Effector memory CD8-positive, alpha-beta T cell (primary cell): Measurements from ENCODE around the gene EFCAB11.

Experiments used
- ATAC-seq: fragments of 150-1000 bp; cut with Tn5 transposase; replicated peaks from 2 replicates; pipeline ENCODE4 v1.10.0; 2021; ENCODE audit warnings: mild to moderate bottlenecking, moderate library complexity
- DNase-seq, 3 experiments: peaks; one replicate each; pipeline ENCODE4 v3.0.0; 2021
- H3K27ac Mint-ChIP-seq, 2 donors: one replicate each; pipeline ENCODE4 v1.8.0; 2022; ENCODE audit warnings: mild to moderate bottlenecking in 2 of 2, mixed read lengths in 2 of 2, moderate library complexity in 2 of 2
- H3K27me3 Mint-ChIP-seq, 2 donors: one replicate each; pipeline ENCODE4 v1.8.0; 2022; ENCODE audit warnings: mixed read lengths in 2 of 2
- H3K36me3 Mint-ChIP-seq: one replicate; pipeline ENCODE4 v1.8.0; 2022; ENCODE audit warnings: mild to moderate bottlenecking, moderate library complexity, mixed read lengths; ENCODE audit not compliant: insufficient read depth
- H3K4me1 Mint-ChIP-seq, 2 donors: one replicate each; pipeline ENCODE4 v1.8.0; 2022; ENCODE audit warnings: low read depth in 2 of 2, mixed read lengths in 2 of 2
- H3K4me3 Mint-ChIP-seq, 2 donors: one replicate each; pipeline ENCODE4 v1.8.0; 2022; ENCODE audit warnings: mild to moderate bottlenecking in 2 of 2, mixed read lengths in 2 of 2, moderate library complexity in 2 of 2
- H3K9me3 Mint-ChIP-seq, 2 donors: one replicate each; pipeline ENCODE4 v1.8.0; 2022; ENCODE audit warnings: mixed read lengths in 2 of 2

Gene EFCAB11

GRCh38 chr14:89953602-89954001 lies 928 bp downstream of the EFCAB11 start:
- H3K9me3 Mint-ChIP-seq, result no peaks in the 10 kb centered on the region
- peaks cover 25 to 34% of the 10 kb centered on the region in 2 donors for H3K4me1 Mint-ChIP-seq
- ATAC-seq (no peak), DNase-seq (no peak)
- H3K27me3 Mint-ChIP-seq, result no peaks in the 10 kb centered on the region
- peak overlapping the region; percentile 87 to 88 for H3K4me3 Mint-ChIP-seq
- peak overlapping the region in 1 of 2 donors; percentile 96 for H3K27ac Mint-ChIP-seq
- peaks cover 37% of the 10 kb centered on the region for H3K36me3 Mint-ChIP-seq

GRCh38 chr14:89952576-89952975 lies 2.0 kb downstream of the EFCAB11 start:
- Mint-ChIP-seq H3K27ac (no peak overlapping the region), H3K4me3 (no peak overlapping the region), H3K4me1 (peaks cover 21 to 27% of the 10 kb centered on the region in 2 donors), H3K27me3 (no peaks in the 10 kb centered on the region), H3K36me3 (peaks cover 29% of the 10 kb centered on the region), H3K9me3 (no peaks in the 10 kb centered on the region)
- DNase-seq (no peak), ATAC-seq (no peak)

GRCh38 chr14:89947344-89947743 lies 7.2 kb downstream of the EFCAB11 start:
- ATAC-seq (no peak), DNase-seq (no peak)
- H3K27me3 Mint-ChIP-seq, result no peaks in the 10 kb centered on the region
- no peak overlapping the region for H3K27ac Mint-ChIP-seq
- H3K9me3 Mint-ChIP-seq, result no peaks in the 10 kb centered on the region
- no peaks in the 10 kb centered on the region for H3K4me1 Mint-ChIP-seq
- no peak overlapping the region for H3K4me3 Mint-ChIP-seq
- no peaks in the 10 kb centered on the region for H3K36me3 Mint-ChIP-seq

GRCh38 chr14:89941830-89942377 lies 12.6 kb downstream of the EFCAB11 start:
- Mint-ChIP-seq H3K4me3 (no peak overlapping the region), H3K9me3 (no peaks in the 10 kb centered on the region), H3K27me3 (no peaks in the 10 kb centered on the region), H3K4me1 (no peaks in the 10 kb centered on the region), H3K27ac (no peak overlapping the region), H3K36me3 (no peaks in the 10 kb centered on the region)
- ATAC-seq (no peak), DNase-seq (no peak)

GRCh38 chr14:89936654-89937185 lies 17.8 kb downstream of the EFCAB11 start:
- ATAC-seq, result no peak
- H3K4me1 Mint-ChIP-seq, result no peaks in the 10 kb centered on the region

GRCh38 chr14:89933002-89933401 lies 21.5 kb downstream of the EFCAB11 start:
- no peak overlapping the region for H3K27ac Mint-ChIP-seq
- H3K36me3 Mint-ChIP-seq, result peaks cover 2% of the 10 kb centered on the region
- DNase-seq (no peak), ATAC-seq (no peak)
- no peaks in the 10 kb centered on the region for H3K9me3 Mint-ChIP-seq
- H3K4me1 Mint-ChIP-seq, result no peaks in the 10 kb centered on the region
- H3K4me3 Mint-ChIP-seq, result no peak overlapping the region
- no peaks in the 10 kb centered on the region for H3K27me3 Mint-ChIP-seq

More at GRCh38 chr14:89936654-89937185, 17.8 kb downstream of the EFCAB11 start:
- no peak overlapping the region for H3K27ac Mint-ChIP-seq
- H3K36me3 Mint-ChIP-seq, result no peaks in the 10 kb centered on the region
- no peaks in the 10 kb centered on the region for H3K9me3 Mint-ChIP-seq
- H3K27me3 Mint-ChIP-seq, result no peaks in the 10 kb centered on the region
- H3K4me3 Mint-ChIP-seq, result no peak overlapping the region
- DNase-seq, result no peak

GRCh38 chr14:89927186-89927865 lies 27.2 kb downstream of the EFCAB11 start:
- Mint-ChIP-seq H3K27me3 (no peaks in the 10 kb centered on the region), H3K27ac (no peak overlapping the region), H3K9me3 (no peaks in the 10 kb centered on the region), H3K4me3 (no peak overlapping the region), H3K36me3 (peaks cover 5% of the 10 kb centered on the region), H3K4me1 (no peaks in the 10 kb centered on the region)
- no peak for ATAC-seq
- no peak for DNase-seq

- Mint-ChIP-seq H3K4me3 (no peak overlapping the region), H3K9me3 (no peaks in the 10 kb centered on the region)
- no peak for DNase-seq
Observed at GRCh38 chr14:89926694-89927093, 27.8 kb downstream of the EFCAB11 start.

GRCh38 chr14:89924268-89924667 lies 30.3 kb downstream of the EFCAB11 start:
- H3K27me3 Mint-ChIP-seq, result no peaks in the 10 kb centered on the region
- ATAC-seq, result no peak
- no peak for DNase-seq

More at GRCh38 chr14:89926694-89927093, 27.8 kb downstream of the EFCAB11 start:
- Mint-ChIP-seq H3K27ac (no peak overlapping the region), H3K4me1 (no peaks in the 10 kb centered on the region), H3K36me3 (peaks cover 5% of the 10 kb centered on the region), H3K27me3 (no peaks in the 10 kb centered on the region)
- no peak for ATAC-seq

GRCh38 chr14:89922031-89922907 lies 32.3 kb downstream of the EFCAB11 start:
- Mint-ChIP-seq H3K9me3 (no peaks in the 10 kb centered on the region), H3K27me3 (peaks cover 0 to 1% of the 10 kb centered on the region in 2 donors), H3K4me1 (no peaks in the 10 kb centered on the region), H3K4me3 (no peak overlapping the region), H3K27ac (no peak overlapping the region), H3K36me3 (peaks cover 2% of the 10 kb centered on the region)
- ATAC-seq, result no peak
- no peak for DNase-seq

More at GRCh38 chr14:89924268-89924667, 30.3 kb downstream of the EFCAB11 start:
- no peaks in the 10 kb centered on the region for H3K9me3 Mint-ChIP-seq
- H3K4me3 Mint-ChIP-seq, result no peak overlapping the region
- H3K27ac Mint-ChIP-seq, result no peak overlapping the region
- no peaks in the 10 kb centered on the region for H3K4me1 Mint-ChIP-seq
- H3K36me3 Mint-ChIP-seq, result peaks cover 2% of the 10 kb centered on the region

- peaks cover 0 to 4% of the 10 kb centered on the region in 2 donors for H3K27me3 Mint-ChIP-seq
- no peak overlapping the region for H3K27ac Mint-ChIP-seq
- no peaks in the 10 kb centered on the region for H3K9me3 Mint-ChIP-seq
- H3K4me3 Mint-ChIP-seq, result no peak overlapping the region
- no peaks in the 10 kb centered on the region for H3K4me1 Mint-ChIP-seq
- DNase-seq (no peak), ATAC-seq (no peak)
- peaks cover under 1% of the 10 kb centered on the region for H3K36me3 Mint-ChIP-seq
Observed at GRCh38 chr14:89921346-89921745, 33.2 kb downstream of the EFCAB11 start.

GRCh38 chr14:89920056-89920455 lies 34.5 kb downstream of the EFCAB11 start:
- Mint-ChIP-seq H3K36me3 (no peaks in the 10 kb centered on the region), H3K4me3 (no peak overlapping the region), H3K4me1 (no peaks in the 10 kb centered on the region)

GRCh38 chr14:89918721-89919120 lies 35.8 kb downstream of the EFCAB11 start:
- Mint-ChIP-seq H3K4me3 (no peak overlapping the region), H3K36me3 (no peaks in the 10 kb centered on the region), H3K27ac (no peak overlapping the region), H3K9me3 (no peaks in the 10 kb centered on the region), H3K27me3 (peaks cover 0 to 4% of the 10 kb centered on the region in 2 donors), H3K4me1 (no peaks in the 10 kb centered on the region)
- DNase-seq (no peak), ATAC-seq (no peak)

More at GRCh38 chr14:89920056-89920455, 34.5 kb downstream of the EFCAB11 start:
- Mint-ChIP-seq H3K27me3 (peaks cover 0 to 4% of the 10 kb centered on the region in 2 donors), H3K9me3 (no peaks in the 10 kb centered on the region), H3K27ac (no peak overlapping the region)
- ATAC-seq (no peak), DNase-seq (no peak)
